A549 (cell line): ENCODE results near the gene GALR1. TPM values are rescaled to one million over a fixed set of nuclear protein-coding genes. Genes with fewer than 3 reads are reported as not detected.

Experiments used
- ATAC-seq, 2 experiments: fragments of 200-7000 bp in 1 of 2; fragments of >200 bp in 1 of 2; cut with Nextera tagmentation in 1 of 2; cut with Tn5 transposase in 1 of 2; 3 replicates each; pipeline versions ENCODE4 v1.8.0 to v1.9.1; 2018 to 2020; ENCODE audit warnings: mild to moderate bottlenecking in 1 of 2, moderate library complexity in 1 of 2
- CTCF ChIA-PET: fragments of 300-600 bp; sonication (Branson Sonifier 250); formaldehyde crosslinking; extraction: SDS; loops from one replicate; lab custom pipeline; 2021; ENCODE audit warnings: antibody characterized with exemption, inconsistent platforms; lab: Yijun Ruan, JAX
- POLR2A ChIA-PET: fragments of 350-600 bp; formaldehyde crosslinking; extraction: SDS; loops from one replicate; lab custom pipeline; 2021; ENCODE audit warnings: antibody characterized with exemption, inconsistent platforms; lab: Yijun Ruan, JAX
- DNase-seq, 2 experiments: peaks; one replicate each; pipeline versions ENCODE4 v3.0.0 to v3.0.0-alpha.2; 2011 to 2016; ENCODE audit warnings: low read depth in 1 of 2, low spot score in 1 of 2
- FAIRE-seq: peaks from 2 replicates; lab custom pipeline; 2011; peaks lifted over from hg19 to GRCh38; lab: Jason Lieb, UNC
- H3K27ac ChIP-seq, 2 experiments: fragments of >200 bp; sonication (Bioruptor Twin); formaldehyde crosslinking; 3 replicates each; pipeline ENCODE4 v1.5.1; 2016 to 2017
- H3K4me1 ChIP-seq: fragments of >200 bp; sonication (Bioruptor Twin); formaldehyde crosslinking; 3 replicates; pipeline ENCODE4 v1.6.1; 2016
- H3K4me2 ChIP-seq: fragments of >200 bp; sonication (Bioruptor Twin); formaldehyde crosslinking; 3 replicates; pipeline ENCODE4 v1.6.1; 2016
- H3K4me3 ChIP-seq: fragments of >200 bp; sonication (Bioruptor Twin); formaldehyde crosslinking; 3 replicates; pipeline ENCODE4 v1.5.1; 2016
- H3K9me3 ChIP-seq: fragments of >200 bp; sonication (Bioruptor Twin); formaldehyde crosslinking; 3 replicates; pipeline ENCODE4 v1.6.1; 2016
- ATOH8 ChIP-seq: fragments of 250-450 bp; sonication (Bioruptor Pico); IDR thresholded peaks from 2 replicates; pipeline ENCODE4 v1.5.0; 2020; ENCODE audit warnings: low read depth, mild to moderate bottlenecking, moderate library complexity
- BHLHE40 ChIP-seq: IDR thresholded peaks from 2 replicates; pipeline ENCODE4 v1.6.1; 2012; ENCODE audit warnings: low read depth, low read length, inconsistent platforms
- CBX2 ChIP-seq: fragments of 200-600 bp; sonication (generic); IDR thresholded peaks from 2 replicates; pipeline ENCODE4 v1.6.1; 2016; ENCODE audit warnings: low read depth, mild to moderate bottlenecking, borderline replicate concordance
- CHD4 ChIP-seq: fragments of 200-600 bp; sonication (generic); IDR thresholded peaks from 2 replicates; pipeline ENCODE4 v1.6.1; 2016; ENCODE audit warnings: antibody characterized with exemption, mild to moderate bottlenecking, borderline replicate concordance
- ELK1 ChIP-seq: fragments of 150-350 bp; IDR thresholded peaks from 2 replicates; pipeline ENCODE4 v1.6.1; 2014; ENCODE audit warnings: low read depth, mild to moderate bottlenecking, low read length
- FOXS1 ChIP-seq: fragments of 250-450 bp; sonication (Bioruptor Pico); IDR thresholded peaks from 2 replicates; pipeline ENCODE4 v1.5.0; 2020; ENCODE audit warnings: mild to moderate bottlenecking, moderate library complexity
- HMGXB4 ChIP-seq: fragments of 250-450 bp; sonication (Bioruptor Pico); IDR thresholded peaks from 2 replicates; pipeline ENCODE4 v1.5.0; 2021; ENCODE audit warnings: mild to moderate bottlenecking, moderate library complexity, borderline replicate concordance
- MAFK ChIP-seq: fragments of 450-650 bp; IDR thresholded peaks from 2 replicates; pipeline ENCODE4 v1.6.1; 2014; ENCODE audit not compliant: partially characterized antibody
- MAX ChIP-seq: IDR thresholded peaks from 2 replicates; pipeline ENCODE4 v1.6.1; 2012
- MYC ChIP-seq: IDR thresholded peaks from 2 replicates; pipeline ENCODE4 v1.6.1; 2012; ENCODE audit warnings: mild to moderate bottlenecking, inconsistent platforms, low read length, improper control_type of control experiment, borderline replicate concordance
- NFE2L2 ChIP-seq: fragments of 150-350 bp; conservative IDR thresholded peaks from 2 replicates; pipeline ENCODE4 v1.6.1; 2014; ENCODE audit warnings: low read length
- PHF8 ChIP-seq: fragments of 200-600 bp; sonication (generic); IDR thresholded peaks from 2 replicates; pipeline ENCODE4 v1.6.1; 2016; ENCODE audit warnings: low read depth, mild to moderate bottlenecking, antibody characterized with exemption, moderate library complexity, borderline replicate concordance
- POLR2A ChIP-seq: IDR thresholded peaks from 2 replicates; pipeline ENCODE4 v1.6.1; 2012; ENCODE audit warnings: mild to moderate bottlenecking, low read length
- REST ChIP-seq: fragments of 200-600 bp; sonication (generic); IDR thresholded peaks from 2 replicates; pipeline ENCODE4 v1.6.1; 2016; ENCODE audit warnings: antibody characterized with exemption, mild to moderate bottlenecking, moderate library complexity
- SREBF2 ChIP-seq: fragments of 450-650 bp; IDR thresholded peaks from 2 replicates; pipeline ENCODE4 v1.6.1; 2014; ENCODE audit warnings: mild to moderate bottlenecking, moderate library complexity
- ZC3H11A ChIP-seq: fragments of 450-650 bp; IDR thresholded peaks from 2 replicates; pipeline ENCODE4 v1.6.1; 2014; ENCODE audit warnings: antibody characterized with exemption, mild to moderate bottlenecking
- ZSCAN20 ChIP-seq: fragments of 250-450 bp; sonication (Bioruptor Pico); IDR thresholded peaks from 2 replicates; pipeline ENCODE4 v1.8.0; 2022; ENCODE audit warnings: mild to moderate bottlenecking, moderate library complexity
- WGBS: methylation state at CpG from one replicate; pipeline ENCODE4 v1.1.6; 2017; ENCODE audit errors: missing lambda C conversion rate; 5-methylcytosine and 5-hydroxymethylcytosine counted together
- polyA plus RNA-seq, 4 experiments: library from polyadenylated mRNA; depleted of rRNA in 3 of 4; stranded (reverse); fragments of >200 nt; fragmentation: RNase III in 1 of 4; extraction: RNeasy Plus Mini Kit Qiagen cat#74134 plus additional on column Dnase treatment in 1 of 4; gene quantifications; 2 replicates in 3 of 4; 3 replicates in 1 of 4; pipeline ENCODE4 v1.2.3, GENCODE V29; 2011 to 2017

The GALR1 gene
- polyA plus RNA-seq, 2 of the 4 experiments (the other 2 are of a cell fraction), result not detected

- ATAC-seq (no peak), DNase-seq (no peak), FAIRE-seq (no peak)
- ChIA-PET CTCF (interaction anchor here (1.8 to 4.0 kb wide), 4 partner anchors 11 to 227 kb away, joined by 6 to 34 read pairs (median 16); no protein-coding TSS in a partner anchor), POLR2A (no interaction called here)
- Histone ChIP-seq H3K4me2 (no peak overlapping the region), H3K9me3 (no peaks in the 10 kb centered on the region), H3K4me3 (no peak overlapping the region), H3K4me1 (peaks cover 16% of the 10 kb centered on the region), H3K27ac (peak overlapping the region in 1 of 2 experiments; percentile 41; a peak in 1 of 6 replicates)
- WGBS, result 80% methylated on average over 2 of the region's 7 CpGs
- TF ChIP-seq MAX (no peak), ZSCAN20 (CRISPR knock-in tag) (no peak), REST (no peak), MAFK (no peak), ZC3H11A (no peak), CHD4 (no peak), NFE2L2 (no peak), HMGXB4 (no peak), POLR2A (no peak), SREBF2 (no peak), PHF8 (no peak), CBX2 (no peak), MYC (no peak)
Observed at GRCh38 chr18:77210249-77210648, 39.4 kb upstream of the GALR1 start.

GRCh38 chr18:77218642-77219041 is 31.0 kb upstream of the GALR1 start:
- Histone ChIP-seq H3K4me2 (no peak overlapping the region), H3K4me1 (peaks cover 6% of the 10 kb centered on the region), H3K27ac (no peak overlapping the region), H3K4me3 (no peak overlapping the region), H3K9me3 (no peaks in the 10 kb centered on the region)
- WGBS, result 50% methylated on average over 2 of the region's 4 CpGs
- TF ChIP-seq BHLHE40 (no peak), ELK1 (no peak), ATOH8 (no peak), FOXS1 (CRISPR knock-in tag) (no peak)
- ATAC-seq, result no peak
- ChIA-PET POLR2A (no interaction called here), CTCF (interaction anchor here (0.7 to 2.2 kb wide), 2 partner anchors 11 to 27 kb away, joined by 4 to 8 read pairs; no protein-coding TSS in a partner anchor)
- no peak for FAIRE-seq
- no peak for DNase-seq
